Measurements from ENCODE around the gene CCNK.

CCNK gene

DNA sequence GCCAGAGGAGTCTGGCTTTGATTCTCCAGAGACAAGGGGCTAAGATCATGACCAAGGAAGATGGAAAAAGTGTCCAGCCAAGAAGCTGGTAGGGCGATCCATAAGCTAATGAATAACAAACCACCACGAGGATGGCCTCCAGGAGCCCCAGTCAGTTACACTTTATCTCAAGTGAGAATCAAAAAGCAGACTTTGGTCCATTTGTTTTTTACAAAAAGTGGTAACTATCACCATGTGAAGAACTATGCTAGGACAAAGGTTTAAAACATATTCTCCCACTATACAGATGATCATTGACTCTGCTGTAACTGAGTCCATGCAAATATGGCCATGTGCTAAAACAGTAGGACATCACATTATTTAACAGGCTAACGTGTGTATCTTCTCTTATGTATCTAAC, 14.5 kb upstream of the CCNK start:
- ATAC-seq (no peak), DNase-seq (no peak)

- ATAC-seq: no peak
- DNase-seq: no peak
Measured at GRCh38 chr14:99467336-99468078, 13.7 kb upstream of the CCNK start.

DNA sequence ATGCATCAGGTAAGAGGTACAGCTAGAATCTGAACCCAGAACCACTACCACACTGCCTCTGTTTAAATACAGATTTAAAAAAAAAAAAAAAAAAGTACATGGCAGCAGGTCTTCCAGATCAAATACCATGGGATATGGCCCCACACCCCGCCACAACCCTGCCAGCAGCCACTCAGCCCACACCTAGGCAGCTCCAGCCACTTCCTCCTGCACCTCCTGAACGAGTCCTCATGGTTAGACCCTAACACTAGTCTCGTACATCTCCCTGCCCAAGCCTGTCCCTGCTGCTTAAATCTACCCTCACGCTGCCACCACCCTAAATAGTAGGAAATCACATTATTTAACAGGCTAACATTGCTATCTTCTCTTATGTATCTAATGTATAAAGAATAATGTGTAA, 13.1 kb upstream of the CCNK start:
- DNase-seq (no peak), ATAC-seq (no peak)

GRCh38 chr14:99468836-99469592, 12.2 kb upstream of the CCNK start:
- ATAC-seq (no peak), DNase-seq (no peak)

DNA sequence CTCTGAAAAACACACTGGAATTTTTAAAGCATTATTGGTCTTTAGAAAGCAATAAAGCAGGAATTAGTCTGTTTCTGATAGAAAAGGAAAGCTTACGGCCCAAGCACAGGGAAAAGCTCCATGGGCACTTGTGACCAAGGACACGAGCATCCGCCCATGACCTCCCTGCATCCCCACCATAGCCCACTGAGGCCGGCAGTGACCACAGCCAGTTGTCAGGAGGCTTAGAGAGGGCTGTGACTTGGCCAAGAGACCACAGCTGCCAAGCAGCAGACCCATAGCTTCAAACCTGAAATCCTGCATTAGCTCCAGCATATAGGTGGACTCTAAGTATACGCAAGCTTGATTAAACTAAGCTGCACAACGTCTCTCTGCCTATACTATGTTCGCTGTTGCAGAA, 9.5 kb upstream of the CCNK start:
- ATAC-seq (no peak), DNase-seq (no peak)

DNA sequence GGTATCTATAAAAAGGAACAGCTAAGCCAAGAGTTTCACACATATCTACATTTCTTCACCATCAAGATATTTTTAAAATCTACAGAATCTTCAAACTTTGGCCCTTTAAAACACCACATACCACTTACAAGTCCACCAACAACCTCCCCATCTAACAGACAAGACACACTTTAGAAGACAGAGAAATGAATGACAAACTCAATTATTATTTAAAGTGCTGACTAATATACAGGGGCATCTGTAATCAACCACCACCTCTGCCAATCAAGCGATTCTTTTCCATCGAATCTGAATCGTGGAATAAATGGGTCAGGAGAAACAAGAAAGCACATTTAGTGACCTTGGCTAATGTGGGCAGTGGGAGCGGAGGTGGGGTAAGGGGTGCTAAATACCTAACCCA, 8.3 kb upstream of the CCNK start:
- ATAC-seq (no peak), DNase-seq (no peak)

GRCh38 chr14:99473458-99473857, 7.8 kb upstream of the CCNK start:
- no peak for DNase-seq

GRCh38 chr14:99475179-99475578, 6.0 kb upstream of the CCNK start:
- no peak for DNase-seq
- no peak for ATAC-seq

More at GRCh38 chr14:99473458-99473857, 7.8 kb upstream of the CCNK start:
- ATAC-seq: no peak

DNA sequence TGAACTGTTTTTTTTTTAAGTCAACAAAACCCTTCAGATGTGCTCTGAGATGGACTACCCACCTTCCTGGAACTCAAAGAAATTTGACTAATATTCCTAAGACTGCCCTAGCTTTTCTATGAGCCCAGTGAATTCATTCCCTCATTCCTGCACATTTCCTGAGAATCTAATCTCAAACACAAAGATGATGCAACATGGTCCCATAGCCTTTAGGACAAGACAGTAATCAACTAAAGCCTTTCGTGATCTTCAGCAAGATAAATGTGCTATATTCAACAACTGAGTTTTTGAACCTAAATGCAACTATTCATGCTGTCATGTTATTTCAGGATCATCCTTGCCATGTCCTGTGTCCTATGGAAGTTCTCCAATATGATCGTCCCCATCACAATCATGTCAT, 5.5 kb upstream of the CCNK start:
- DNase-seq (no peak), ATAC-seq (no peak)

- DNase-seq (no peak), ATAC-seq (no peak)
Measured at GRCh38 chr14:99476864-99477263, 4.3 kb upstream of the CCNK start.

DNA sequence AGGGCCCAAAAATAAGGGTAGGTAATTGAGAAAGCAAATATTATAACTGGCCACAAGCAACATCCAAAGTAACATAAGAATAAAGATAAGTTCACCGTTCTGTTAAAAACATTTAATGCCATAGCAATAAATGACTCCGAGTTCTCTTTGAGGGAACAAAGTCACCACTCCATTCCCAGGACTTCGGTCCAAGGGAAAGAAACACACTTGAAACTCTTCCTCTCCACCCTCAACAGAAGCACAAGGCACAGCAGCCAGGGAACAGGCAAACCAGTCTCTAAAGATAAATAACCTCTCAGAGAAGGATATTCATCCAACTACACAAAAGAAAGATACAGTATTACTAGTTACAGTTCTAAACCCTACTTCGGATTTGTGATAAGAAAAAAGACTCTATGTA, 3.1 kb upstream of the CCNK start:
- no peak for DNase-seq
- ATAC-seq: no peak

- no peak for DNase-seq
- no peak for ATAC-seq
Measured at GRCh38 chr14:99479160-99479905, 1.9 kb upstream of the CCNK start.

DNA sequence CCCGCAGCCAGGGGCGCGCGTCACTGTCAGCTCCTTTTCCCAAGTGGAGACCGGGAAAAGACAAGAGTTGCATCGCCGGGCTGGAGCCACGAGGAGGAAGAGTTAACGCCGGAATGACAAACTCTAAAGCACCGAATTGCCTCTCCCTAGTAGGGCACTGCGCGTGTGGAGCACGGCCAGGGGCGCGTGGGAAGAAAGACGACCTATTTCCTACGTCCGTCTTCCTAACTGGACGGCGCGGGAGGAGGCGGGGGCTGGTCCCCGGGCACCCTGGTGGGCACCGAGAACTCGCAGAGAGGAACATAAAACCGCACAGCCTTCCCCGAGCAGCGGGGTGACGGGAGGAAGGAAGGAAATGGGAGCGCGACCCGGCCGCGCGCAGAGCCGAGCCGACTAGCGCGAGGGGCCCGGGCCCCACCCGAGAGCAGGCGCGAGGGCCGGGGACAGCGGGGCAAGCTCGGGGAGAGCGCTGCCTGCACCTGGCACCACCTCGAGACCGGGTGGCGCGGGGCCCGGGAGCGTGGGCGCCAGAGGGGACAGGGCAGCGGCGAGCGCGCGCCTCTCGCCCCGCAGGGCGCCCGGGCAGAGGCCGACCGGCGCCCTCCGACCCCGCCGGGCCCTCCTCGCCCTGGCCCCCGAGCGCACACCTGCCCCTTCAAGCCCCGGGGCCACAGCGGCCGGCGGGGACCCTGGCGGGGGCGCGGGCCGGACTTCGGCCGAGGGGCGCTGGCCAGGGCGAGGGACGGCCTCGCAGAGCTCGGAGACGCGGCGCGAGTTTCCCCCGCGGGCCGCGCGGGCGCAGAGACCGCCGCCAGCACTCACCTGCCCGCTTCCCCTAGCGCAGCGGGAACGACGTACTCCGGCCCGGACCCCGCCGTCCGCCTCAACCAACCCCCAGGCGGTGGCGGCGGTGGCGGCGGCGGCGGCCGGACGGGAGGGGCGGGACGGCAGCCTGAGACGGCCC, 1.0 kb upstream of the CCNK start, which contains the start of gene SETD3:
SETD3 (minus strand) TSS at position 954 of the 964 bp plus-strand sequence. CDS start 15,054 bp downstream, outside the sequence.
- peak; percentile 62 for DNase-seq
- ATAC-seq: no peak

DNA sequence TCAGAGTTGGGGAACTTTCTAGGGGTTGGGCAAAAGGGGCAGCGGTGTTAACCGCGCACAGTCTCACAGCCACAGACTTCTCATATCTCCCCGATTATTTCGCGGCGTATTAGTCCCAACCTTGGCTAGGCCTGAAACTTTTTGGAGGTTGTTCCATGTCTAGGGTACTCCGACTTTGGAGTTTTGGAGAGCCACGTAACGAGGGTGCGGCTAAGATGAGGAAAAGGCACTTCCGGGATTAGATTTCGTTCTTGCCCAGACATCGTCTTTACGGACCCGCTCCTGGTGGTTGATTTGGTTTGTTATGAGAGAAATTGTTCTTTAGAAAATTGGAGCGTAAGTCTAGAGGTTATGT, 513 bp downstream of the CCNK start:
- DNase-seq (peak; percentile 26), ATAC-seq (no peak)

- DNase-seq: no peak
- no peak for ATAC-seq
Measured at GRCh38 chr14:99484106-99484505, 2.9 kb downstream of the CCNK start.

DNA sequence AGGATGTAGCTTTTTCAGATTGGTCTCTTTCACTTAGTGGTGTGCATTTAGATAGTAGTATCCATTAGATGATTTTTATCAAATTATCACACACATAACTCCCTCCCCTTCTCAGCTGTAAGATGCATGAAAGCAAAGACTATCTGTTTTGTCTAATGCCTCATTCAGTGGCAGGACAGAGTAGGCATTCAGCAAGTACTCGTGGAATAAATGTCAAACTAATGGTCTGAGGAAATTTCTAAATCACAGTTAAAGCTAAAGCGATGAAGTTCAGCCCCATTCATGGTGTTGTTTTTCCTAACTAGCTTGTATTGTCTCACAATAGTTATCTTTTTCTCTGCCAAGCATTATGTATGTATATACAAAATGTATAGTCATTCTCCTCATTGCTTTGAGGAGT, 16.1 kb downstream of the CCNK start:
- DNase-seq (no peak), ATAC-seq (no peak)

GRCh38 chr14:99497894-99498293, 16.7 kb downstream of the CCNK start:
- ATAC-seq (no peak), DNase-seq (no peak)

GRCh38 chr14:99502989-99503421, 21.8 kb downstream of the CCNK start:
- DNase-seq: no peak
- ATAC-seq: no peak

- ATAC-seq: no peak
- DNase-seq: no peak
Measured at GRCh38 chr14:99503848-99504453, 22.7 kb downstream of the CCNK start.

DNA sequence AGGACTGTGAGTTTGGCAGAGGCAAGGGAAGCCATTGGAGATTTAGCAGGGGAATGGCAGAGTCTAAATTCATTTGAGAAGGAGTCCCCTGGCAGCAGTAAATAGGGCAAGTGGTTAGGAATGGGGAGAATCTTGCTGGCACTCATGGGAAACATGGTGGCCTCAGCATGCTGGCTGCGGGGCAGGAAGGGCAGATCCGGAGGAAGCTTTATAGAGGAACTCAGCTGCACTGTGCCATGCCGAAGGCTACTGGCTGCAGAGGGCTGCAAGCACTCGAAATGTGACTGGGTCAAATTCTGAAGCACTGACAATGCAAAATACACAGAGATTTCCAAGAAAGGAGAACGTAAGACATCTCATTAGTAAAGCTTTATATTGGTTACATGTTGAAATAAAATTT, 23.9 kb downstream of the CCNK start:
- ATAC-seq (no peak), DNase-seq (no peak)

DNA sequence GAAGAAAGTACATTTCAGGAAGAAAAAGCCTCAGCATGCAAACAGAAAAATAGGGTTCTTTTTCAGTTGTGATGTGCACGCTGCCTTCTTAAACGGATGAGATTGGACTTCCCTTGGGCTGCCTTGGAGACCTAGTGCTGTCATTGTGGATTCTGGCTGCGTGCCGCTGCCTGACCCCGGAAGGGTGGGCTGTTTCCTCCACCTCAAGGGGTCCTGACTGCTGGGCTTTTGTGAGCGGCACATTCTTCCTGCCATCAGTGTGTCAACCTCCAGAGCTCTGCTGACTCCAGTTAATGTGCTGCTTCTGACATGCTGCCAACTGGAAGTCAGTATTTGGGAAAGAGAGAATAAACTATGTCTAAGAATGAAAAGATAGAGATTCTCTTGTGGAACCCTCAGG, 25.1 kb downstream of the CCNK start:
- ATAC-seq: no peak
- DNase-seq: no peak
